SH-SY5Y (cell line): Measurements from ENCODE around the gene EPS15.

ENCODE experiments used
- GATA2 ChIP-seq: IDR thresholded peaks from 2 replicates; pipeline ENCODE4 v1.6.1; 2011; ENCODE audit warnings: mild to moderate bottlenecking, low read depth, low read length
- GATA3 ChIP-seq: IDR thresholded peaks from 2 replicates; pipeline ENCODE4 v1.6.1; 2011; ENCODE audit warnings: low read depth, mild to moderate bottlenecking, low read length, moderate library complexity

DNA sequence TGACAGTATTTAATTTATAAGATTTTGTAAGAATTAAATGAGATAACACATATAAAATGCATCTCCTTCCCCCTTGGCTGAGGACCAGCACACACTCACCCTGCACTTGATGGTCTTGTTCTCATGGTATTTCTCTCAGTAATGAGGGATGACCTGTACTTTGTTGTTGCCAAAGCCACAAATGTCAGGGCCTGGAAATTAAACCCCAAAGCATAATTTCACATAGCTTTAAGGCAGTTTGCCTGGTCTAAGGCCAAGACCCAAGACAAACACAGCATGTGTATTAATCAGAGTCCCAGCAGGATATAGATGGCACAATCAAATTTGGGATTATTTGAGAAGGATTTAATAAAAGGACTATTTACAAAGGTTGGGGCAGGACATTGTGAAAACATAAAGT lies 48.6 kb upstream of the EPS15 start:
- TF ChIP-seq GATA2 = no peak
- TF ChIP-seq GATA3 = no peak
